Liver (tissue), 3 donors: Measurements from ENCODE around the gene EFNA3.

Experiments
- ATF3 ChIP-seq: IDR thresholded peaks from 2 replicates; pipeline ENCODE4 v1.6.1; 2016; ENCODE audit warnings: antibody characterized with exemption
- CTCF ChIP-seq: fragments of 150-350 bp; IDR thresholded peaks from 2 replicates; pipeline ENCODE4 v1.5.1; 2017; ENCODE audit warnings: improper control_type of control experiment, low read depth, low read length; ENCODE audit not compliant: missing input control
- JUND ChIP-seq, 2 donors: IDR thresholded peaks; 2 replicates each; pipeline ENCODE4 v1.6.1; 2016; ENCODE audit warnings: antibody characterized with exemption in 2 of 2
- RAD21 ChIP-seq, 2 donors: IDR thresholded peaks; 2 replicates each; pipeline ENCODE4 v1.6.1; 2016; ENCODE audit warnings: antibody characterized with exemption in 2 of 2, mild to moderate bottlenecking in 2 of 2
- donor health status: healthy.
- donor health status: healthy.

- TF ChIP-seq ATF3: no peak
- no peak for TF ChIP-seq CTCF
- no peak for TF ChIP-seq JUND (IDR thresholded peaks at IDR 0.05)
- TF ChIP-seq RAD21 (IDR thresholded peaks at IDR 0.05): no peak
Measured at GRCh38 chr1:155048449-155049334, 29.9 kb upstream of the EFNA3 start.
